ENCODE data around the gene TAC4. TPM values are rescaled to one million over a fixed set of nuclear protein-coding genes. Genes with fewer than 3 reads are reported as not detected.

TAC4 gene
- polyA plus RNA-seq, 1 donor (not counting 4 experiments of a cell fraction or from before 2014, with no cell fraction given), result not detected

- Histone ChIP-seq H3K27me3 (ENCODE audit: control insufficient read depth, extremely low read depth, insufficient read depth, low read length) (no peaks in the 10 kb centered on the region), H2AFZ (ENCODE audit: control insufficient read depth, low read length) (no peak overlapping the region), H3K27ac (ENCODE audit: control insufficient read depth, insufficient read depth, low read length) (no peak overlapping the region), H3K9ac (ENCODE audit: control insufficient read depth, extremely low read depth, insufficient read depth, low read length) (no peak overlapping the region), H3K79me2 (ENCODE audit: control insufficient read depth, insufficient read depth, low read length) (no peaks in the 10 kb centered on the region), H4K20me1 (ENCODE audit: control insufficient read depth, extremely low read depth, insufficient read depth, low read length) (no peaks in the 10 kb centered on the region), H3K9me3 (ENCODE audit: control insufficient read depth, low read depth, low read length) (no peaks in the 10 kb centered on the region), H3K4me3 (ENCODE audit: control insufficient read depth in 2 of 3, extremely low read depth in 1 of 3, insufficient read depth in 2 of 3, low read depth in 1 of 3, low read length in 3 of 3) (no peak overlapping the region), H3K4me2 (ENCODE audit: control insufficient read depth, extremely low read depth, insufficient read depth, low read depth, low read length) (no peak overlapping the region), H3K9me1 (ENCODE audit: control insufficient read depth, extremely low read depth, insufficient read depth, low read length) (no peaks in the 10 kb centered on the region), H3K36me3 (ENCODE audit: control insufficient read depth in 2 of 2, extremely low read depth in 1 of 2, insufficient read depth in 2 of 2, low read length in 2 of 2) (peaks cover 1 to 3% of the 10 kb centered on the region in 2 experiments), H3K4me1 (ENCODE audit: control insufficient read depth, extremely low read depth, insufficient read depth, low read length) (no peaks in the 10 kb centered on the region)
- FAIRE-seq (no peak), DNase-seq (ENCODE audit: low read depth, low spot score) (no peak)
- dilution Hi-C loops (cut with MboI; ENCODE audit: extremely low pct_ligation_motif_present, low sequenced_read_pairs), result no loop called here
- TF ChIP-seq CTCF (optimal IDR thresholded peaks at IDR 0.05 in 1 of 3, IDR thresholded peaks at IDR 0.05 in 1 of 3, conservative IDR thresholded peaks at IDR 0.05 in 1 of 3; ENCODE audit: extremely low read depth in 1 of 3, insufficient read depth in 2 of 3, low read length in 3 of 3), result peak; percentile 9 to 23 (median 16)
- TF ChIP-seq EZH2 (IDR thresholded peaks at IDR 0.05; ENCODE audit: low read length), result no peak
Observed at GRCh38 chr17:49841548-49841947, 6.3 kb downstream of the TAC4 start.

GRCh38 chr17:49839455-49839854 is 8.4 kb downstream of the TAC4 start:
- Histone ChIP-seq H3K9me3 (ENCODE audit: control insufficient read depth, low read depth, low read length) (no peaks in the 10 kb centered on the region), H3K9me1 (ENCODE audit: control insufficient read depth, extremely low read depth, insufficient read depth, low read length) (no peaks in the 10 kb centered on the region), H3K4me3 (ENCODE audit: control insufficient read depth in 2 of 3, extremely low read depth in 1 of 3, insufficient read depth in 2 of 3, low read depth in 1 of 3, low read length in 3 of 3) (no peak overlapping the region), H3K36me3 (ENCODE audit: control insufficient read depth in 2 of 2, extremely low read depth in 1 of 2, insufficient read depth in 2 of 2, low read length in 2 of 2) (peaks cover 3% of the 10 kb centered on the region in 2 experiments), H3K4me2 (ENCODE audit: control insufficient read depth, extremely low read depth, insufficient read depth, low read depth, low read length) (no peak overlapping the region), H3K4me1 (ENCODE audit: control insufficient read depth, extremely low read depth, insufficient read depth, low read length) (no peaks in the 10 kb centered on the region), H3K27me3 (ENCODE audit: control insufficient read depth, extremely low read depth, insufficient read depth, low read length) (no peaks in the 10 kb centered on the region), H4K20me1 (ENCODE audit: control insufficient read depth, extremely low read depth, insufficient read depth, low read length) (no peaks in the 10 kb centered on the region), H3K27ac (ENCODE audit: control insufficient read depth, insufficient read depth, low read length) (no peak overlapping the region), H3K79me2 (ENCODE audit: control insufficient read depth, insufficient read depth, low read length) (no peaks in the 10 kb centered on the region), H3K9ac (ENCODE audit: control insufficient read depth, extremely low read depth, insufficient read depth, low read length) (no peak overlapping the region), H2AFZ (ENCODE audit: control insufficient read depth, low read length) (no peak overlapping the region)
- TF ChIP-seq EZH2 (IDR thresholded peaks at IDR 0.05; ENCODE audit: low read length) (no peak), CTCF (optimal IDR thresholded peaks at IDR 0.05 in 1 of 3, IDR thresholded peaks at IDR 0.05 in 1 of 3, conservative IDR thresholded peaks at IDR 0.05 in 1 of 3; ENCODE audit: extremely low read depth in 1 of 3, insufficient read depth in 2 of 3, low read length in 3 of 3) (no peak)
- DNase-seq (ENCODE audit: low read depth, low spot score) (no peak), FAIRE-seq (no peak)
- dilution Hi-C loops (cut with MboI; ENCODE audit: extremely low pct_ligation_motif_present, low sequenced_read_pairs), result no loop called here
